HG03378 (cell line): ENCODE results near the gene ATP6V1F.
"Not testable (repeated sequence)": the region's sequence is repeated elsewhere in the genome, so short reads cannot be mapped to it uniquely, and the experiment has no call there.

Experiments used
- ATAC-seq: cut with Tn5 transposase; IDR thresholded peaks from one replicate; pipeline ENCODE4 v1.9.1; 2021; ENCODE audit warnings: mild to moderate bottlenecking, moderate library complexity; ENCODE audit not compliant: unreplicated experiment

The ATP6V1F gene

DNA sequence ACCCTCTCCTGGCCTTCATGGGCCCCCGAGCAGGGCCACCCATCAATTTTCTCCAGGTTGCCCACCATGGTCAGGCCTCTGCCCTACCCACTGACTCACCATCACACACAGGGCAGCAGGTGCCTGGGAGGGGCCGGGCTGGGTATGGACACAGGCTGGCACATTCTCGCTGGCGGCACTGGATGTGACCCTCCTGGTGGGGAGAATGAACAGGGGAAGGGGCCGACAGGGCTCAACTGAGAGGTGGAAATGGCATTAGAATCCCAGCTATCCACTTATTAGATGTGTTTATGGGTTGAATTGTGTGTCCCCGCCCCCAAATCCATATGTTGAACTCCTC, 31.4 kb downstream of the ATP6V1F start:
- no peak for ATAC-seq

DNA sequence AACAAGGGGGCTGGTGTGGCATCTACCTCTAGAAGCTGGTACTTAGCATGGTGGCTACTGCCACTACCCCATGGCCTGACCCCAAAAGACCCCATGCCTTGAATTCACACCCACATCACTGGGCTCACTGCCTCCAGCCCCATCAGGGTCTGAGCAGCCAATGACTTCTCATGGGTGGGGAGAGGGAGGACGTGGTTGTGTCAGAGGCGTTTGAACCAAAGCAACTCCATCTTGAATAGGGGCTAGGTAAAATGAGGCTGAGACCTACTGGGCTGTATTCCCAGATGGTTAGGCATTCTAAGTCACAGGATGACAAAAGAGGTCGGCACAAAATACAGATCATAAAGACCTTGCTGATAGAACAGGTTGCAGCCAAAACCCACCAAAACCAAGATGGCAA, 32.7 kb downstream of the ATP6V1F start:
- ATAC-seq = no peak

DNA sequence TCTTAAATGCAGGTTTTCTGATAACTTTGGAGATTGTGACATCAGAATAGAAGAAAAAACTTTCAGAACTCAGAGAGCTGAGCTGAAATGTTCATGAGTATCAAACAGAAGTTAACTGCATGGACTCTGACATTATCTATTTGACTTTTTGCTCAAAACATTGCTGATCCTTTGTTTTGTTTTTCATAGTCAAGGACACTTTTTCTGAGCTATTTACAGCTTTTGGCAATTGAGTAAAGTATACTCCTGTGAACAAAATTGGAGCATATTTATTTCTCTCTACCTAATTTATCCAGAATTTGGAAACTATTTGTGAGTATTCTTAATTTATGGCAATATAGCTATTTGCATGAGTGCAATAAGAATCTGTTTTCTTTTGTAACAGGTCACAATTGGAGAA, 36.7 kb downstream of the ATP6V1F start:
- ATAC-seq = no peak

DNA sequence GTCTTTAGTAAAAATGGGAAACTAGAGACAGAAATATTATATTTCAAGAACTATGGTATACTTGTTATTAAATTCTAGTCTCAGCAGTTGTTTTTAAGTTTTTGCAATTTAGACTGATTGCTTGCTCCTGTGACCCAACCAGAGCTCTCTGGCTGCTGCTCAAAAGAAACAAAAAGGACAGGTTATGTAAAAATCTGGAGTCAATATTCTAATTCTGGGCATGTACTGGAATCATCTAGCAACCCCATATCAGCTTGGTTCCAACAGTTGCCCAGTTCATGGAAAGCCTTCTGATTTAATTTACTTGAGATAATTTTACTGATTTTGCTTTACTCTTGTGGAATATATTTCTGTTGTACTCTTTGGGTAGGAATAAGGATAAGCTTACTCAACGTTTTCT, 37.6 kb downstream of the ATP6V1F start:
- ATAC-seq = no peak

DNA sequence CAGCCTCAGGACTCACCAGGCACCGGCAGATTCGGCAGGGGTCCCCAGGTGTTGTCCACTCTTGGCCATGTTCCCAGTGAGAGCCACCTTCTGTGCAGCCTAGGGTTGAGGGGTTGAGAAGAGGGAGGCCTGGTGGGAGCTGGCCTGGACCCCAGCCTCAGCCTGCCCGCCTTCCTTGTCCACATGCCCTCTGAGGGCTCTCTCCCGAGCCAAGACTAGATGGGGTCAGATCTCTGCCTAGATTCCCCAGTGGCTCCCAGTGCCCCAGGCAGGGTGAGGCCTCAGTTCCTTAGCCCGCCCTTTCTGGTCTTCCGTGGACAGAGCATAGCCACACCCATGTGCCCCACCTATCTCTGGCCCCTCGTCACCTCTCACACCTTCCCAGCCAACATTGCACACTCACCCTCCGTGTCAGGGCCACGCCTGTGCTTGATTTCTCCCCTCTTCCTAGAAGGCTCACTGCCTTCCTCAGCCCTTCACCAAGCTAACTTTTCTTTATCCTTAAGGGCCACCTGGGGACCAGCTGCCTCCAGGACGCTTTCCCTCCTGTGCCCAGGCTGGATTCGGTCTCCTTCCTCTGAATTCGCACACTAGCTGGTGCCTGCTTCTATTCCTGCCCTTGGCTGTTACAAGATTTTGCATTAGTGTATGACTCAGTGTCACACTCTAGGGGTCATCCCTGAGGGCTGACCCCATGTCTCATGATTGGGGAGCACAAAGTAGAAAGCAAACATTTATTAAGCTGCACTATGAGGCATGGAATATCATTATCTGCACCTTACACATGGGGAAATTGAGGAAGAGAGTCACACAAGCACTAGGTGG, 40.3 kb downstream of the ATP6V1F start:
- ATAC-seq = no peak

DNA sequence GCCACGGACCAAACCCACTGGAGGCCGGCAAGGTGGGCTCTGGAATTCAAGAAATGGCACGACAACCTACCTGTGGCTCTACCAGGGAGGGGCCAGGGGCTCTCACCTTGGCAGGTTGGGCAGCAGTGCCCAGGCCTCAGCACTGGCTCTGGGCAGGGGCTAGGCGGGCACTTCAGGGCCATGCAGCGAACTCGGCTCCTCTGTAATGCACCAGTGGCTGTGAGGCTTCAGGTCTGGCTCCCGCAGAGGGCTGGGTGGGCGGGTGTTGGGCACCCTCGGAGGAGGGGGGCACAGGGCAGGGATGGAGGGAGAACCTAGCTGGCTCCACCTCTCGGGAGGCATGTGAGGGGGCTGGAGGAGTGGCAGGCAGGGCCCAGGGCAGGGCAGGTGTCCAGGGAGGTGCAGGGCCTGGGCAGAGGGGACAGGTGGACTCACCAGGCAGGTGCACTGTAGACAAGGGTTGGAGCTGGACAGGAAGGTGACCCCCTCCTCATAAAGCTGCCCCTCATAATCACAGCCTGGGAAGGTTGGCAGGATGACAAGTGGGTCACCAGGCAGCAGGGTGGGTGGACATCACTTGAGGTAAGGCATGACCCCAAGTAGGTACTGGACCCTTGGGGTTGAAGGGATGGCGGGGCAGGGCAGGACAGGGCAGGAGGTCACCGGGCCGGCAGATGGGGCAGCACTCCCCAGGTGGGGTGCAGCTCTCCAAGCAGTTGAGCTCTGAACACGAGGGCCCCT, 41.1 kb downstream of the ATP6V1F start:
- no peak for ATAC-seq

DNA sequence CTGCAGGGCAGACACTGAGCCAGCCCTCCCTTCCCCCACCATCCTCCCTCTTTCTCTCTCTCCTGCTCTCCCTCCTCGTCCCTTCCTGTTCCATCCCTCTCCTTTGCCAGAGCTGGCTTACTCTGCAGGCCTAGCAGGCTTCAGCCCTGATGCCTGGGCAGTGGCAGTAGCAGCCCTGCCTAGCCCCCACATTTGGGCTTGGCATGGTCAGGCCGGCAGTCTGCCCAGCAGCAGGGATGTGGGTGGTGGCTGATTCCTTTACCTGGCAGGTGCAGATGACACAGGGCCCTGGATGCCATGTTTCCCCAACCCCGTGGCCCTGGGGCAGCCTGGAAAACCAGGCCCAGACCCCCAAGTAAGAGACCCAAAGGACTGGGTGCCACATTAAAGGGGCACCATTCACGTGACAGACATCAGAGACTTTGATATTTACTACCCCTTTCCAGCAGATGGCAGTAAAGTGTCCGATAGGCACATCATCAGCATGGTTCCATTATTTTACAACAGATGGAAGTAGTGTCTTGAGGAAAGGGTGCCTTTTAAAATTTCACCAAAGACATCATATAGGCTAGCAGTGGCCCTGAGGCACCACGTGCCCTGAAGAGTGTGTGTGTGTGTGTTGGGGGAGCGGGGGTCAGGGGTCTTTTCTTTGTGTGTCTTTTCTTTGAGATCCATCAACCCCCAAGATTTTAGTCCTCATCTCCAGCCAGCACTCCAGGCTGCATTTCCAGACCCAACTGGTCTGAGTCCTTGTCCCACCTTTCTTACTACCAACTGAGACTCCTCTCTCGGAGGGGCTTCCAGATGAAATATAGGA, 41.9 kb downstream of the ATP6V1F start:
- no peak for ATAC-seq

DNA sequence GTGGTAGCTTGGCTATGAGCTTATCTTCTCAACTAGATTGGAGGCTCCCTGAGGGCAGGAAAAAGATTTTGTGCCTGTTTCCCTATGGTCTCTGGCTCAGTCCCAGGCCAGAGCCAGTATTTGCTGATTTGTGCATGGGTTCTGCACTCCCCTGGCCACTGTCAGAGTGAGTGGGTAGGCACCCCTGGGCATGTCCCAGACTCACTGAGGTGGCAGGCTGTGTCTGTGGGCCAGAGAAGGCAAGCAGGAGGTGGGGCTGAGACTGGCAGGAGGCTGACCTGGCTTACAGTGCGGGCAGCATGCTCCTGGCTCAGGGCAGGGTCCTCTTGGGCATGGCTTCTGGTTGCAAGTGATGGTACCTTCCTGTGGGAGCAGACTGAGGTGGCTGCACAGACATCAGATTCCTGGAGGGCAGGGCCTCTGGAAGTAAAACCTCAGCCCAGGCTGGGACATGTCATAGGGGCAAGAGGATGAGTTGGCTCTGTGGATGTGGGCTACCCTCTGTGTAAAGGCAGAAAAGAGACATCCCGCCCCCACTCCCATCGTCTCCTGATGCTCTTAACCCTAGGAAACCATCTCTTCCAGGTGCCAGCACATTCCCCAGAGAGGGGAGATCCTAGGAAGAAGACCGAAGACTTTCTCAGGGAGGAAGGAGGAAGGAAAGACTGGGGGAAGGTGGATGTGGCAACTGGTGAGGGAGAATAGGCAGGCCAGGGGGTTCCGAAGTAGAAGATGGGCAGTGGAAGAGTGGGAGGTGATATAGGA, 43.5 kb downstream of the ATP6V1F start:
- ATAC-seq = no peak

DNA sequence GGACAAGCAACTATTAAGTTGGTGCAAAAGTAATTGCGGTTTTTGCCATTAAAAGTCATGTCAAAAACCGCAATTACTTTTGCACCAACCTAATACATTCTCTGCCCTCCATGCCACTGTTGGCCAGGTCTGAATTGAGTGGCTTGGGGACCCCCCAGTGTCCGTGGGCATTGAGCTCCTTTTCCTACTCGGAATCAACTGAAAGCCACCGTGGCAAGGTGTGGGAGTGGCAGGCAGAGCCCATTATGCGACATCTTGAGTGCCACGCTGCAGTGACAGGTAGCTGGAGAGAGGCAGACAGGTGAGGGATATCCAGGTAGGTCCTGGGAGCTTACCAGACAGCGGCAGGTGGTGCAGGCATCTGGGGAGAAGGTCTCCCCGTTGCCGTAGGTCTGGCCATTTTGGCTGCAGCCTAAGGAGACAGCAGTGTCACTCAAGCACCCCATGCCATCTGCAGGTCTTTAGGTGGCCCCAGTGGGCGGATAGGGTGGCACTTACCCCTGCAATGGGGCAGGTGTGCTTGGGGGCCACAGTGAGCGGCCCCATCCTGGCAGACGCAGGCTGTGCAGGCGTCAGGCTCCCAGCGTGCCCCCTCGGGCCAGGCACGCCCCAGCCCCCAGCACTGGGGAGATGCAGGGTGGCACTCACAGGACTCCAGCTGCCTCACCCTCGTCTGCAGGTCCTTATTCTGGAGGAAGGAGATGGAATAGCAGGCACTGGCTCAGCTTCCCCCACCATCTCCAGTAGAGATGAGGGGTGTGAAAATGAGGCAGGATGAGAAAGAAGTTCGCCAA, 44.3 kb downstream of the ATP6V1F start:
- ATAC-seq = no peak

DNA sequence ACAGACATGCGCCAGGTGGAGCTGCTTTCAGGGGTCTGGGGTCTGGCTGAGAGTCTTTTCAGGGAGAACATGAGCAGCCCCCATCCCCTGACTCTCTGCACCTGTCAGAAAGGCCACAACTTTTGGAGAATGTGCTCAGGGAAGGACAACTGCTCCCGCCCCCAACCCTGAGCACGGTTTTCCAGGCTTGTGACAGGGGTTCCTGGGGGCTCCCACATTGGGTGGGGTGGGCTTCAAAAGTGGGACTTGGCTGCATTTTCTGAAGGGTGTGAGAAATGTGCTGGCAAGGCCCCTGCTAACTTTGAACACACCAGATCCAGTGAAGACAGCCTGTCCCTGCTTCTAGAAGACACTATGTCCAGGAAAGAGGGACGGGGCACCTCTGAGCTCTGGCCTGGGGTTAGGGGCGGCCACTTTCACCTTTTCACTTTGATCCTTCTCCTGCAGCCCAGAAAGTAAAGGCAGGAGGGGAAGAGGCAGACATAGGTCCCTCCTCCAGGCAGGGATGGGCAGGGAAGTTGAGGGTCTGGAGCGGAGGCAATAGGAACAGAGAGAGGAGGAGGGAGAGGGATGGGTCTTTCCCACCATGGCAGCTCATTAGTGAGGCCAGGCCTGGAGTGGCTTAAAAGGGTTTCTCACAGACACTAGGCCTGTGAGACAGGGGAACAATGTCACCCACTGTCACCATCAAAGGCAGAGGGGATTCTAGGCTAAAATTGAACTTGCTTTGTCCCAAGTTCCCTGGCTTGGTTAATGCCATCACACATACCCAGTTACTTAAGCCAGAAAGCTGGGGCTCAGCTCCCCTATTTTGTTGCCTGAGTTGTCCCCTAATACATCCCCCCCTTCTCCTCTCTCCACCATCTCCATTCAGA, 46.3 kb downstream of the ATP6V1F start:
- no peak for ATAC-seq

DNA sequence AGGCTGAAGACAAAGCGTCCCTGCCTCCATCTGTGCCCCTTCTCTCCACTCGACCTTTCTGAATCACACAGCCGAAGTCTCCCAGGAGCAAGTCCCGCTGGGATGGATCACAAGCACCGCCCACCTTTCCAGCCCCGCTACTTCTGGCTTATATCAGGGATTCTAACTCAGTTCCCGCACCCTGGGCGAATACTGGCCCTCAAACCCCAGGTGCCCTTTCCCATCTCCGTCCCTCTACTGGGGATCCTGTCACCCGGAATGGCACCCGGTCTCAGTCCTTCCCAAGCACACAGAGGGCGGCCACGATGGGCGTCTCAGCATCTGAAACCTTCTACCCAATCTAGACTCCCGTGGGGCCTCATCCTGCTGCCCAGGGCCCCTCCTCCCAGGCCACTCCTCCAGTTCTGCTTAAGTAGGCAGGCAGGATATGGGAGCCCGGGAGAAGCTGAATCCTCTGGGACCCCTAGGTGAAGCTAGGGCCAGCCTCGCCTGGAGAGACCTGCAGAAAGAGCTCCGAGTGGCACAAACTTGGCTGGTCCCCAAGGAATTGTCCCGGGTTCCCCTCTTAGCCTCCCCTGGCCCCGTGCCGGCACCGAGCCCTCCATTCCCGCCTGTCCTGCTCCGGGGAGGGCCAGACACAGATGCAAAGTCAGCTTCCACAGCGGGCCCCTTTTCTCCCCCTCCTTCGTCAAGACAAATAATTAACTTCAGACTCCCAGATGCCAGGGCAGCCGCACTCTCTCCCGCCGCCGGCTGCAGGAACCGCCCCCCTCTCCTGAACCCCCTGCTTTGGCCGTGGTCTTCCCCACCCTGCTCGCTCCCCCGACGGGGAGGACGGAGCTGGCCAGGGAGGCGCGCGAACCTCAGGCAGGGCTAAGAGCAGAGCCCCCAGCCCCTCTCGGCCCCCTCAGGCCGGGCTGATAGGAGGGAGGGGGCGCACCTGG, 47.2 kb downstream of the ATP6V1F start:
- ATAC-seq = no peak

DNA sequence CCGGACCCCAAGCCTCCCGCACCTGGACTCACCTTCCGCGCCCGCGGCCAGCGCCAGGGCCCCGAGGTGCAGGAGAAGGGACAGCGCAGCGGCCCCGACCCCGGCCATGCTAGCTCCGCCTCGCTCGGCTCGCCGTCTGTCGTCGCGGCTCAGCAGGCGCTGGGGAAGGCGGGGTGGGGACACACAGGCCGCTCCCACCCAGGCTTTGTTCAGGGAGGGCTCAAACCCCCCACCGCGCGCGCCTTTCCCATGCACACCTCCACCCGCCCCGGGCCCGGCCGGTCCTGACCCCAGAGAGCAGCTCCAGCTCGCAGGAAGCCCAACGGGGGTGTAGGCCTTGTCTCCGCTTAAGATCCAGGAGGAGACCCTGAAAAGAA, 47.9 kb downstream of the ATP6V1F start, which contains the start of gene KCP:
KCP (minus strand) TSS at position 141 of the 377 bp plus-strand sequence; CDS start at position 108, 33 bp downstream.
- ATAC-seq = no peak

DNA sequence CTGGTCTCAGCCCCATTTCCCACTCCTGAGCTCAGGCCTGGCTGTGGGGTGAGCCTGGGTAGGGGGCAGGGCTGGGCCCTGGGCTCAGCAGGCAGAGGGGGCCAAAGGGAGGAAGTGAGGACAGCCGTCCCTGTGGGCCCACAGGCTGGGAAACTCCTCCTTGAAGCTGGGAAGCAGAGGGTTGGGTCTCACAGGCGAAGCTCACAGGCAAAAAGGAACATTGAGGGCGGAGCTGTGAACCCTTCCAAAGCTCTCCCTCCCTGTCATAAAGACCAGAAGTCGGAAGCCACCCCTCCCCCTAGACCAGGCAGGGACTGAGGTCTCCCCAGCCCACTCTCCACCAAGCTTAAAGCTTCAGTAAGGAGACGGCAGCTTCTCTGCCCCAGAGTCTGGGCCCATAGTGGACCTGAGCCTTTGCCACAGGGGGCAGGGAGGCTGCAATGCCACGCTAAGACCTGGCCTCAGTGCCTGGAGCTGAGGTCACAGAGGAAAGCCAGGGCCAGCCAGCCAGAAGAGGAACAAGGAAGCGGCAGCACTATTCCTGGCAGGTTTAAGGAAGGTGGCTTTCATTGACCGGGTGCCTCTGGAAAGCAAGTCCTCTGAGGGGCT, 48.9 kb downstream of the ATP6V1F start:
- no peak for ATAC-seq

DNA sequence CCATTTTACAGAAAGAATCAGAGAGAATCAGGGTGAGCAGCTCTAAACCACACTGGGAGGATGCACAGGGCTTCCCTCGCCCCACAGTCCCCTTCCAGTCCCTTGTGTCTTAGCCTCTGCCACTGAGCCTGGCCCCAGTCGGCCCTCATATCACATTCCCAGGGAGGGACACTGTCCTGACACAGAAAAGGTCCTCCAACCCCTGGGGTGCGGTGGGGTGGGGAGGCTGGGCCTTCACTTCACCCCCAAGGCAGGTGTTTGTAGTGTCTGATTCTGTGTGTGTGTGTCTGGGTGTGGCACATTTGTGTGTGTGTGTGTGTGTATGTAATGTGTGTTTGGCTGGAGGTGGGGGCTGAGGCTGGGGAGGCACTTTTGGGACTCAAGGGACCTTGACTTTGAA, 49.6 kb downstream of the ATP6V1F start:
- ATAC-seq = no peak

DNA sequence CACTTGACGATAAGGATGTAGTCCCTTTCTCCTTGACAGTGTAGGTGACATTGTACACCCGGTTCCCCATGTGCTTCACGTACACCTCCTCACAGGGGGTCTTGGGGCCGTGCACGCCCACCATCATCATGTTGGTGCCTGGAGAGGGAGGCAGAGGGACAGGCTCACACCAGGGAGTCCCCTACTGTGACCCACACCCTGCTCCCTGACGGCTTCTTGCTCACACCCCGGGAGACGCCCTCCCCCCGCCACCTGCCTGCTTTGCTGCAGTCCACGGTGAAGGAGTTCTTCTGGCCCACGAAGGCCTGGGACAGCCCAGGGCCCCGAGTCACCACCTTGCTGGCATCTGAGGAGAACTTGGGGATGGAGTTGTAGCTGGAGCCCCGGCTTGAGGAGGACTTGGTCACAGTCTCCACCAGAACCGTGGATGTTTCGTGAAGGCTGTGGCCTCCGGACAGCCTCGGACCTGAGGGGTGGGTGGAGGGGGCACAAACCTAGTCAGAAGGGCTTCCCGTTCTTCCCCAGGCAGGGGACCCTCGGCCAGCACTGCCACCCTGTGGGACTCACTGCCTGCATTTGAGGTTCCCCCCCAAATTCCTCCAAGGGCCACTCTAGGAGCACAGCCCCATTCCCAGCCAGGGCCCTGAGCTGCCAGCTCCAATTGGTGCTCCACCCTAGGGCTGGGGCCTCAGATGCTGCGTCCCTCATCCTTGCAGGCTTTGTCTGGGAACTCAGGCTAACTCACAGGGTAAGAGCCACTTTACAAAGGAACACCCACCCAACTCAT, 50.2 kb downstream of the ATP6V1F start:
- not testable (repeated sequence) for ATAC-seq

DNA sequence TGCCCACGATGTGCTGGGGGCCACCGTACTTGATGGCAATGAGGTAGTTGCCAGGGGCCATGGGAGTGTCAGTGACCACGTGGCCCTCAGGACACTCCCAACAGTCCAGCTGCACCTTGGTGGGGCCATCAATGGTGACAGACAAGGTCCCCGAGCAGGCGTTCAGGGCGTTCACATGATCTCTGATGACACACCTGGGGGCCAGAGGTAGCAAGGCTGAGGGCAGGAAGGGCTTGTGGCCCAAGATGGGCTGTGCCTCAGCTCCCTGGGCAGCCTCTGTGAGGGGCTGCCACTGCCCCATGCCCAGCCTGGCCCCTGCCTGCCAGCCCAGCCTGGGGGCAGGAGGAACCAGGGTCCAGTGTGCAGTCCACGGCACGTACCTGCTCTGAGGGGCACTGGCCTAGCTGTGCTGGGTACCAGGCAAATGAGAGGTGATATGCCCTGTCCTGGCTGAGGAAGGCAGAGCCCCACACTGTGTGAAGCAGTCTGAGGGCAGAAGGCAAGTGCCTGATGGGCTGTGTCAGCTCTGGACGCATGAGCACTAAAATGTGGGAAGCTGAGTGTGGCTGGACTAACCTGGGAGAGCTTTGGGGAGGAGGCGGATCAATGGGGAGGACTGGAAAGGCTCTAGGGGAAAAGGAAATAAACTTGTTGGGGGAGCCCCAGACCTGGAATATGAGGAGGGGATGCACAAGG, 51.4 kb downstream of the ATP6V1F start:
- ATAC-seq = no peak
